HCT116 (cell line): ENCODE results near the gene TEX9. TPM values are rescaled to one million over a fixed set of nuclear protein-coding genes. Genes with fewer than 3 reads are reported as not detected.
"Not testable (repeated sequence)": the region's sequence is repeated elsewhere in the genome, so short reads cannot be mapped to it uniquely, and the experiment has no call there.

Experiments used
- ATAC-seq: fragments of 200-7000 bp; cut with Tn5 transposase; 2 replicates; pipeline ENCODE4 v1.9.1; 2020; ENCODE audit warnings: mild to moderate bottlenecking, moderate library complexity
- BruUV-seq: library from RNA; stranded (reverse); fragments of 400-500 nt; replicated peaks from 2 replicates; lab custom pipeline; 2021; lab: Mats Ljungman, UMichigan
- CTCF ChIA-PET: fragments of 300-600 bp; sonication (Branson Sonifier 250); formaldehyde crosslinking; loops from one replicate; lab custom pipeline; 2021; ENCODE audit warnings: antibody characterized with exemption; lab: Charles Lee
- POLR2A ChIA-PET: fragments of 300-600, 350-600 bp; sonication (Branson Sonifier 250); formaldehyde crosslinking; loops from one replicate; lab custom pipeline; 2021; ENCODE audit warnings: antibody characterized with exemption; lab: Charles Lee
- RAD21 ChIA-PET, 2 experiments: fragments of 300-600 bp; sonication (Branson Sonifier 250); formaldehyde crosslinking; loops; one replicate each; lab custom pipeline; 2023; ENCODE audit warnings: low total read pairs in 2 of 2; ENCODE audit not compliant: uncharacterized antibody in 2 of 2, unreplicated experiment in 2 of 2, low non-redundant PET in 1 of 2; lab: Charles Lee
- DNase-seq: peaks from one replicate; pipeline ENCODE4 v3.0.0-alpha.2; 2010; ENCODE audit warnings: low read depth, low spot score
- H2AFZ ChIP-seq: fragments of 200-600 bp; shearing (Covaris generic), sonication (generic); 2 replicates; pipeline ENCODE4 v1.6.1; 2017; ENCODE audit warnings: low read depth, mixed run types, mixed read lengths, antibody characterized with exemption, low read length; ENCODE audit not compliant: poor library complexity, severe bottlenecking
- H3K27ac ChIP-seq: 2 replicates; pipeline ENCODE4 v1.5.1; 2012; ENCODE audit warnings: low read depth, low read length
- H3K27me3 ChIP-seq: fragments of 200-600 bp; sonication (generic); 2 replicates; pipeline ENCODE4 v1.6.1; 2016; ENCODE audit warnings: mixed run types, low read length, mixed read lengths; ENCODE audit not compliant: insufficient read depth
- H3K36me3 ChIP-seq, 2 experiments: fragments of 200-500 bp in 1 of 2; fragments of 200-600 bp in 1 of 2; sonication (Bioruptor generic) in 1 of 2; sonication (generic) in 1 of 2; 2 replicates each; pipeline versions ENCODE4 v1.5.1 to v1.6.1; 2014 to 2016; ENCODE audit warnings: low read length in 2 of 2, inconsistent platforms in 1 of 2, mixed read lengths in 1 of 2, mixed run types in 1 of 2; ENCODE audit not compliant: insufficient read depth in 2 of 2, control insufficient read depth in 1 of 2
- H3K4me1 ChIP-seq, 2 experiments: fragments of 200-600 bp in 1 of 2; sonication (generic) in 1 of 2; 2 replicates each; pipeline versions ENCODE4 v1.5.1 to v1.6.1; 2012 to 2017; ENCODE audit warnings: low read length in 2 of 2, inconsistent platforms in 1 of 2, mild to moderate bottlenecking in 1 of 2, mixed read lengths in 1 of 2, mixed run types in 1 of 2, moderate library complexity in 1 of 2; ENCODE audit not compliant: insufficient read depth in 2 of 2, control insufficient read depth in 1 of 2
- H3K4me2 ChIP-seq: fragments of 200-600 bp; sonication (generic); 2 replicates; pipeline ENCODE4 v1.6.1; 2017; ENCODE audit warnings: mixed run types, low read length, mixed read lengths
- H3K4me3 ChIP-seq, 2 experiments: fragments of 200-600 bp in 1 of 2; sonication (generic) in 1 of 2; replicated peaks in 1 of 2; 2 replicates each; pipeline ENCODE4 v1.5.1; 2011 to 2016; ENCODE audit warnings: low read length in 2 of 2, control low read depth in 1 of 2, low read depth in 1 of 2, mild to moderate bottlenecking in 1 of 2, mixed read lengths in 1 of 2, mixed run types in 1 of 2
- H3K79me2 ChIP-seq: fragments of 200-600 bp; sonication (generic); 2 replicates; pipeline ENCODE4 v1.6.1; 2017; ENCODE audit warnings: mild to moderate bottlenecking, mixed run types, low read length, moderate library complexity, mixed read lengths; ENCODE audit not compliant: insufficient read depth
- H3K9ac ChIP-seq: fragments of 200-600 bp; sonication (generic); 2 replicates; pipeline ENCODE4 v1.6.1; 2016; ENCODE audit warnings: low read length, mixed read lengths
- H3K9me2 ChIP-seq: fragments of 200-600 bp; sonication (generic), shearing (Covaris generic); 2 replicates; pipeline ENCODE4 v1.6.1; 2017; ENCODE audit warnings: mixed run types, mild to moderate bottlenecking, moderate library complexity; ENCODE audit not compliant: insufficient read depth
- H3K9me3 ChIP-seq, 2 experiments: fragments of 200-500 bp in 1 of 2; fragments of 200-600 bp in 1 of 2; sonication (Bioruptor generic) in 1 of 2; sonication (generic) in 1 of 2; 2 replicates each; pipeline ENCODE4 v1.6.1; 2014 to 2017; ENCODE audit warnings: low read length in 2 of 2, mixed read lengths in 2 of 2, inconsistent platforms in 1 of 2, low read depth in 1 of 2, mild to moderate bottlenecking in 1 of 2, mixed run types in 1 of 2, moderate library complexity in 1 of 2; ENCODE audit not compliant: control insufficient read depth in 1 of 2, insufficient read depth in 1 of 2
- H4K20me1 ChIP-seq: fragments of 200-600 bp; sonication (generic), shearing (Covaris generic); 2 replicates; pipeline ENCODE4 v1.6.1; 2017; ENCODE audit warnings: mixed run types, mild to moderate bottlenecking, moderate library complexity; ENCODE audit not compliant: insufficient read depth
- SIN3A ChIP-seq: IDR thresholded peaks from 2 replicates; pipeline ENCODE4 v1.6.1; 2012; ENCODE audit warnings: low read depth
- SRF ChIP-seq: IDR thresholded peaks from 2 replicates; pipeline ENCODE4 v1.6.1; 2012; ENCODE audit warnings: low read depth
- TCF7L2 ChIP-seq: IDR thresholded peaks from 2 replicates; pipeline ENCODE4 v1.7.0; 2011; ENCODE audit warnings: borderline replicate concordance, inconsistent platforms; ENCODE audit not compliant: insufficient read depth, insufficient read length; ENCODE audit errors: extremely low read depth
- YY1 ChIP-seq: IDR thresholded peaks from 2 replicates; pipeline ENCODE4 v1.6.1; 2011; ENCODE audit warnings: low read length, low read depth, moderate library complexity, mild to moderate bottlenecking; ENCODE audit not compliant: insufficient replicate concordance; ENCODE audit errors: extremely low read depth
- intact Hi-C: fragments of 100-400 bp; cut with micrococcal nuclease; formaldehyde crosslinking; loops from 2 replicates; pipeline ENCODE4 v1.10.0; 2022
- total RNA-seq: library from RNA; stranded (reverse); gene quantifications from one replicate; pipeline ENCODE4 v1.2.1, GENCODE V29; 2021; ENCODE audit not compliant: unreplicated experiment
- TF ChIP-seq, protein P1 (sequence below): IDR thresholded peaks from 2 replicates; pipeline ENCODE4 v1.6.1; 2012; ENCODE audit warnings: low read depth

The TEX9 gene
- total RNA-seq, 1 experiment from 2014 or later = 5.2 TPM

DNA sequence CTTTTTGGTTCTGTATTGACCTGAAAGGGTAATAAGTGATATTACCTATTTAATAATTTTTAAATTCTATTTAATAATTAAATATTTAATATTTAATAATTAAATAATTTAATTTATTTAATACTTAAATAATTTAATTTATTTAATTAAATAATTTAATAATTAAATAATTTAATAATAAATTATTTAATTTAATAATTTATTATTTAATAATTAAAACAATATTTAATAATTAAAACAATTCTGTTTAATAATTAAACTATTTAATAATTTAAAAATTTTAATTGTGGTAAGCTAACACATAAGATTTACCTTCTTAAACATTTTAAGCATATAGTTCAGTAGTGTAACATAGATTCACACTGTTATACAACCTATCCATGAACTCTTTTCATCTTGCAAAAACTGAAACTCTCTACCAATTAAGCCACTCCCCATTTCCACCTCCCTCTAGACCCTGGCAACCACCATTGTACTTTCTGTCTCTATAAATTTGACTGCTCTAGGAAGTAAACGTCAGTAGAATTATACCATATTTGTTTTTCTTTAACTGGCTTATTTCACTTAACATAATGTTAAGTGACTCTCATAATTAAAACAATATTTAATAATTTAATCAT, 48.0 kb downstream of the TEX9 start:
- POLR2A ChIA-PET, ATAC-seq, H4K20me1 ChIP-seq, H3K27ac ChIP-seq, H3K36me3 ChIP-seq, DNase-seq, H3K4me1 ChIP-seq, H2AFZ ChIP-seq, BruUV-seq, H3K9me2 ChIP-seq, H3K4me3 ChIP-seq, H3K4me2 ChIP-seq, RAD21 ChIA-PET, H3K9me3 ChIP-seq, CTCF ChIA-PET, H3K9ac ChIP-seq, H3K27me3 ChIP-seq, intact Hi-C loops, H3K79me2 ChIP-seq: not testable (repeated sequence)

DNA sequence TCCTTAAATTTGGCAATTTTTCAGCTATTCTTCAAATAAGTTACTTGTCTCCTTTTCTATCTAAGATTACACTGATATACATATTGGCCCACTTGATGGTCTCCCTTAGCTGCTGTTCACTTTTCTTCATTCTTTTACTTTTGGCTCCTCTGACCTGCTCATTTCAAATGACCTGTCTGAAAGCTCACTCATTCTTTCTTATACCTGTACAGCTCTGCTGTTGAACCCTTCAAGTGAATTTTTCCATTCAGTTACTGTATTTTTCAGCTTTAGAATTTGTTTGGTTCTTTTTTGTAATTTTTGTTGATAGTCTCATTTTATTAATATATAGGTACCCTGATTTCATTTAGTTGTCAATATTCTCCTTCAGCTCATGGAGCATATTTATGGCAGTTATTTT, 60.0 kb downstream of the TEX9 start:
- POLR2A ChIA-PET = no interaction called here
- no TSS peak for BruUV-seq
- intact Hi-C loops = loop anchor here (5.0 kb wide), 1 partner anchor 778 kb away; no protein-coding TSS in a partner anchor

More for the DNA sequence above, 60.0 kb downstream of the TEX9 start:
- ChIA-PET CTCF (no interaction called here), RAD21 (no interaction called here)
- Histone ChIP-seq H3K4me3 (no peak overlapping the region), H4K20me1 (no peaks in the 10 kb centered on the region), H3K9me3 (no peaks in the 10 kb centered on the region), H3K9ac (no peak overlapping the region), H3K9me2 (no peaks in the 10 kb centered on the region), H3K27me3 (no peaks in the 10 kb centered on the region), H2AFZ (no peak overlapping the region), H3K79me2 (no peaks in the 10 kb centered on the region), H3K4me2 (no peak overlapping the region), H3K27ac (no peak overlapping the region), H3K4me1 (no peaks in the 10 kb centered on the region), H3K36me3 (no peaks in the 10 kb centered on the region)
- ATAC-seq (no peak), DNase-seq (no peak)
- TF ChIP-seq SIN3A = no peak
- TF ChIP-seq, protein P1, sequence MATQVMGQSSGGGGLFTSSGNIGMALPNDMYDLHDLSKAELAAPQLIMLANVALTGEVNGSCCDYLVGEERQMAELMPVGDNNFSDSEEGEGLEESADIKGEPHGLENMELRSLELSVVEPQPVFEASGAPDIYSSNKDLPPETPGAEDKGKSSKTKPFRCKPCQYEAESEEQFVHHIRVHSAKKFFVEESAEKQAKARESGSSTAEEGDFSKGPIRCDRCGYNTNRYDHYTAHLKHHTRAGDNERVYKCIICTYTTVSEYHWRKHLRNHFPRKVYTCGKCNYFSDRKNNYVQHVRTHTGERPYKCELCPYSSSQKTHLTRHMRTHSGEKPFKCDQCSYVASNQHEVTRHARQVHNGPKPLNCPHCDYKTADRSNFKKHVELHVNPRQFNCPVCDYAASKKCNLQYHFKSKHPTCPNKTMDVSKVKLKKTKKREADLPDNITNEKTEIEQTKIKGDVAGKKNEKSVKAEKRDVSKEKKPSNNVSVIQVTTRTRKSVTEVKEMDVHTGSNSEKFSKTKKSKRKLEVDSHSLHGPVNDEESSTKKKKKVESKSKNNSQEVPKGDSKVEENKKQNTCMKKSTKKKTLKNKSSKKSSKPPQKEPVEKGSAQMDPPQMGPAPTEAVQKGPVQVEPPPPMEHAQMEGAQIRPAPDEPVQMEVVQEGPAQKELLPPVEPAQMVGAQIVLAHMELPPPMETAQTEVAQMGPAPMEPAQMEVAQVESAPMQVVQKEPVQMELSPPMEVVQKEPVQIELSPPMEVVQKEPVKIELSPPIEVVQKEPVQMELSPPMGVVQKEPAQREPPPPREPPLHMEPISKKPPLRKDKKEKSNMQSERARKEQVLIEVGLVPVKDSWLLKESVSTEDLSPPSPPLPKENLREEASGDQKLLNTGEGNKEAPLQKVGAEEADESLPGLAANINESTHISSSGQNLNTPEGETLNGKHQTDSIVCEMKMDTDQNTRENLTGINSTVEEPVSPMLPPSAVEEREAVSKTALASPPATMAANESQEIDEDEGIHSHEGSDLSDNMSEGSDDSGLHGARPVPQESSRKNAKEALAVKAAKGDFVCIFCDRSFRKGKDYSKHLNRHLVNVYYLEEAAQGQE = no peak
- no peak for TF ChIP-seq YY1
- no peak for TF ChIP-seq TCF7L2
- no peak for TF ChIP-seq SRF
